HG03095 (cell line): ENCODE measurements around the gene CLDN6.

ENCODE experiments used
- ATAC-seq: cut with Tn5 transposase; IDR thresholded peaks from one replicate; pipeline ENCODE4 v1.9.1; 2021; ENCODE audit warnings: moderate library complexity; ENCODE audit not compliant: unreplicated experiment

Gene CLDN6

GRCh38 chr16:2990891-2991290, 27.1 kb downstream of the CLDN6 start:
- ATAC-seq: no peak

- no peak for ATAC-seq
Observed at GRCh38 chr16:2988590-2989099, 29.3 kb downstream of the CLDN6 start.

- no peak for ATAC-seq
Observed at GRCh38 chr16:2987833-2988232, 30.1 kb downstream of the CLDN6 start.

GRCh38 chr16:2987286-2987685, 30.7 kb downstream of the CLDN6 start:
- ATAC-seq: no peak

GRCh38 chr16:2986623-2987188, 31.3 kb downstream of the CLDN6 start:
- ATAC-seq: no peak

- no peak for ATAC-seq
Observed at GRCh38 chr16:2985893-2986355, 32.1 kb downstream of the CLDN6 start.

- no peak for ATAC-seq
Observed at GRCh38 chr16:2985462-2985861, 32.5 kb downstream of the CLDN6 start.

- ATAC-seq: no peak
Observed at GRCh38 chr16:2983706-2984136, 34.3 kb downstream of the CLDN6 start.

- ATAC-seq: no peak
Observed at GRCh38 chr16:2982402-2982801, 35.6 kb downstream of the CLDN6 start.

GRCh38 chr16:2981899-2982250, 36.1 kb downstream of the CLDN6 start:
- no peak for ATAC-seq

- ATAC-seq: no peak
Observed at GRCh38 chr16:2981177-2981898, 36.6 kb downstream of the CLDN6 start.

- peak; percentile 52 for ATAC-seq
Observed at GRCh38 chr16:2980227-2981176, 37.5 kb downstream of the CLDN6 start, which contains the start of gene PKMYT1. Gene PKMYT1, minus strand, starts transcription at chr16:2980446. Its CDS starts 789 bp downstream, at chr16:2979657.

- no peak for ATAC-seq
Observed at GRCh38 chr16:2979669-2980226, 38.2 kb downstream of the CLDN6 start.

- ATAC-seq: no peak
Observed at GRCh38 chr16:2977440-2977839, 40.5 kb downstream of the CLDN6 start.

GRCh38 chr16:2976673-2977072, 41.3 kb downstream of the CLDN6 start:
- ATAC-seq: no peak

- ATAC-seq: no peak
Observed at GRCh38 chr16:2976201-2976600, 41.8 kb downstream of the CLDN6 start.

- ATAC-seq: no peak
Observed at GRCh38 chr16:2975161-2975795, 42.7 kb downstream of the CLDN6 start.

GRCh38 chr16:2974319-2975056, 43.5 kb downstream of the CLDN6 start:
- no peak for ATAC-seq

GRCh38 chr16:2973605-2974318, 44.2 kb downstream of the CLDN6 start:
- no peak for ATAC-seq
